ENCODE data around the gene C6orf52.

C6orf52 gene

GRCh38 chr6:10684618-10685017 is 9.8 kb downstream of the C6orf52 start:
- Histone ChIP-seq H3K4me2 (ENCODE audit: low read length, poor library complexity, severe bottlenecking) (no peak overlapping the region), H3K27me3 (ENCODE audit: control insufficient read depth in 1 of 2, insufficient read depth in 1 of 2, low read length in 2 of 2) (peaks cover 0 to 4% of the 10 kb centered on the region in 2 experiments), H3K18ac (ENCODE audit: low read depth in 1 of 2, low read length in 2 of 2) (no peak overlapping the region), H3K9ac (ENCODE audit: low read length) (no peak overlapping the region), H2BK120ac (ENCODE audit: low read depth, low read length) (no peak overlapping the region), H3K4me3 (ENCODE audit: insufficient read depth in 1 of 2, low read depth in 1 of 2, low read length in 2 of 2) (no peak overlapping the region), H2BK5ac (ENCODE audit: low read depth, low read length, poor library complexity, severe bottlenecking) (no peak overlapping the region), H2BK12ac (ENCODE audit: low read length in 2 of 2) (no peak overlapping the region), H2AFZ (ENCODE audit: low read depth, low read length) (no peak overlapping the region), H3K14ac (ENCODE audit: low read length in 2 of 2) (no peak overlapping the region), H3K23ac (ENCODE audit: low read length in 2 of 2) (no peak overlapping the region), H2AK5ac (ENCODE audit: low read length, severe bottlenecking) (no peak overlapping the region), H3K4me1 (ENCODE audit: control insufficient read depth, insufficient read depth, low read depth, low read length) (no peaks in the 10 kb centered on the region), H3K27ac (ENCODE audit: low read length, poor library complexity, severe bottlenecking) (no peak overlapping the region), H4K8ac (ENCODE audit: low read length) (no peak overlapping the region), H2BK15ac (ENCODE audit: low read depth, poor library complexity, severe bottlenecking) (no peak overlapping the region), H3K36me3 (ENCODE audit: control insufficient read depth in 1 of 2, insufficient read depth in 2 of 2, low read depth in 1 of 2, low read length in 2 of 2) (no peaks in the 10 kb centered on the region), H4K91ac (ENCODE audit: low read length) (no peak overlapping the region), H3K4ac (ENCODE audit: low read depth in 1 of 2, low read length in 2 of 2) (no peak overlapping the region), H3K9me3 (ENCODE audit: control insufficient read depth, low read length) (no peaks in the 10 kb centered on the region), H3K79me1 (replicated peaks; ENCODE audit: low read length, poor library complexity, severe bottlenecking) (no peaks in the 10 kb centered on the region)
- 88% methylated on average over 3 of the region's 5 CpGs for WGBS
- no peak for DNase-seq

DNA sequence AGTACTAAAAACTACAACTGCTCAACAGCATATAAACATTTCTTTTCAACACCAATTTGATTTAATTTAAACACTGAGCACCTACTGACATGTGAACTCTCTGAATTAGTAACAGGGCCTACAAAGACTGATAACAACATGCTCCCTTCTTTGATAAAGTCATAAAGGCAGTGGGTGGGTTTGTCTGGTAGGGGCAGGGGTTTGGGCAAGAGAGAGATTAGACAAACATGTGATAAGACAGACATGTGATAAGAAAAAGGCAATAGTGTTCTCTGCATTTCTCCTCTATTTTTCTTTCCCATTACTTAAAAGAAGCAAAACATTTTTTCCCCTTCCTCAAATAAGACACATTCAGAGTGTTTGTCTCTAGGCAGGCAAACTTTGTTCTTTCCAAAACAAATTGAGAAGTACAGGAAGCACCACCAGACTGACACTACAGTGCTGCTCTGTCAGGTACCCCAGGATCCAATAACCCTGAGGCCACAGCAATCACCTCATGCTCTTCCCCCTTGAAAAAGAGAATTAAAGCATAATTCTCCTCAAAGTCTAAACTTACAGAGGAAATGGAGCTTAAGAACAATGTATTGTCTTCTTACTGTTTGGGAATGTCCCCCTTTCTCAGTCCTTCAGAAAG is 11.9 kb downstream of the C6orf52 start:
- Histone ChIP-seq H2AFZ (ENCODE audit: low read depth, low read length) (no peak overlapping the region), H3K4me1 (ENCODE audit: control insufficient read depth, insufficient read depth, low read depth, low read length) (no peaks in the 10 kb centered on the region), H2BK120ac (ENCODE audit: low read depth, low read length) (no peak overlapping the region), H3K9me3 (ENCODE audit: control insufficient read depth, low read length) (no peaks in the 10 kb centered on the region), H4K8ac (ENCODE audit: low read length) (no peak overlapping the region), H3K4me3 (ENCODE audit: insufficient read depth in 1 of 2, low read depth in 1 of 2, low read length in 2 of 2) (no peak overlapping the region), H3K4me2 (ENCODE audit: low read length, poor library complexity, severe bottlenecking) (no peak overlapping the region), H2BK15ac (ENCODE audit: low read depth, poor library complexity, severe bottlenecking) (no peak overlapping the region), H3K79me1 (replicated peaks; ENCODE audit: low read length, poor library complexity, severe bottlenecking) (no peaks in the 10 kb centered on the region), H3K27me3 (ENCODE audit: control insufficient read depth in 1 of 2, insufficient read depth in 1 of 2, low read length in 2 of 2) (peaks cover 0 to 4% of the 10 kb centered on the region in 2 experiments), H3K36me3 (ENCODE audit: control insufficient read depth in 1 of 2, insufficient read depth in 2 of 2, low read depth in 1 of 2, low read length in 2 of 2) (no peaks in the 10 kb centered on the region), H3K14ac (ENCODE audit: low read length in 2 of 2) (no peak overlapping the region), H3K27ac (ENCODE audit: low read length, poor library complexity, severe bottlenecking) (no peak overlapping the region), H3K23ac (ENCODE audit: low read length in 2 of 2) (no peak overlapping the region), H2BK5ac (ENCODE audit: low read depth, low read length, poor library complexity, severe bottlenecking) (no peak overlapping the region), H3K18ac (ENCODE audit: low read depth in 1 of 2, low read length in 2 of 2) (no peak overlapping the region), H2BK12ac (ENCODE audit: low read length in 2 of 2) (no peak overlapping the region), H3K4ac (ENCODE audit: low read depth in 1 of 2, low read length in 2 of 2) (no peak overlapping the region), H3K9ac (ENCODE audit: low read length) (no peak overlapping the region), H4K91ac (ENCODE audit: low read length) (no peak overlapping the region), H2AK5ac (ENCODE audit: low read length, severe bottlenecking) (no peak overlapping the region)
- DNase-seq, result no peak

GRCh38 chr6:10681795-10682194 is 12.6 kb downstream of the C6orf52 start:
- no peak for DNase-seq

GRCh38 chr6:10678456-10678855 is 16.0 kb downstream of the C6orf52 start:
- no peak overlapping the region for H2BK5ac ChIP-seq (ENCODE audit: low read depth, low read length, poor library complexity, severe bottlenecking)
- H3K18ac ChIP-seq (ENCODE audit: low read depth in 1 of 2, low read length in 2 of 2), result no peak overlapping the region
- no peaks in the 10 kb centered on the region for H3K4me1 ChIP-seq (ENCODE audit: control insufficient read depth, insufficient read depth, low read depth, low read length)
- no peak overlapping the region for H4K8ac ChIP-seq (ENCODE audit: low read length)
- H3K79me1 ChIP-seq (replicated peaks; ENCODE audit: low read length, poor library complexity, severe bottlenecking), result no peaks in the 10 kb centered on the region
- DNase-seq, result no peak
- H3K9me3 ChIP-seq (ENCODE audit: control insufficient read depth, low read length), result no peaks in the 10 kb centered on the region
- no peaks in the 10 kb centered on the region for H3K36me3 ChIP-seq (ENCODE audit: control insufficient read depth in 1 of 2, insufficient read depth in 2 of 2, low read depth in 1 of 2, low read length in 2 of 2)
- H3K4me2 ChIP-seq (ENCODE audit: low read length, poor library complexity, severe bottlenecking), result no peak overlapping the region
- H4K91ac ChIP-seq (ENCODE audit: low read length), result no peak overlapping the region
- no peak overlapping the region for H2AFZ ChIP-seq (ENCODE audit: low read depth, low read length)
- H2AK5ac ChIP-seq (ENCODE audit: low read length, severe bottlenecking), result no peak overlapping the region
- H3K27me3 ChIP-seq (ENCODE audit: control insufficient read depth in 1 of 2, insufficient read depth in 1 of 2, low read length in 2 of 2), result no peaks in the 10 kb centered on the region
- 97% methylated on average over 4 of the region's 4 CpGs for WGBS
- H3K9ac ChIP-seq (ENCODE audit: low read length), result no peak overlapping the region
- no peak overlapping the region for H3K4me3 ChIP-seq (ENCODE audit: insufficient read depth in 1 of 2, low read depth in 1 of 2, low read length in 2 of 2)
- H2BK120ac ChIP-seq (ENCODE audit: low read depth, low read length), result no peak overlapping the region
- no peak overlapping the region for H3K27ac ChIP-seq (ENCODE audit: low read length, poor library complexity, severe bottlenecking)
- no peak overlapping the region for H2BK12ac ChIP-seq (ENCODE audit: low read length in 2 of 2)
- no peak overlapping the region for H3K23ac ChIP-seq (ENCODE audit: low read length in 2 of 2)
- H3K14ac ChIP-seq (ENCODE audit: low read length in 2 of 2), result no peak overlapping the region
- H3K4ac ChIP-seq (ENCODE audit: low read depth in 1 of 2, low read length in 2 of 2), result no peak overlapping the region
- no peak overlapping the region for H2BK15ac ChIP-seq (ENCODE audit: low read depth, poor library complexity, severe bottlenecking)

More at GRCh38 chr6:10681795-10682194, 12.6 kb downstream of the C6orf52 start:
- H2BK15ac ChIP-seq (ENCODE audit: low read depth, poor library complexity, severe bottlenecking), result no peak overlapping the region
- H3K18ac ChIP-seq (ENCODE audit: low read depth in 1 of 2, low read length in 2 of 2), result no peak overlapping the region
- no peak overlapping the region for H2BK12ac ChIP-seq (ENCODE audit: low read length in 2 of 2)
- H3K9me3 ChIP-seq (ENCODE audit: control insufficient read depth, low read length), result no peaks in the 10 kb centered on the region
- H3K4me2 ChIP-seq (ENCODE audit: low read length, poor library complexity, severe bottlenecking), result no peak overlapping the region
- no peak overlapping the region for H3K27ac ChIP-seq (ENCODE audit: low read length, poor library complexity, severe bottlenecking)
- no peak overlapping the region for H2AFZ ChIP-seq (ENCODE audit: low read depth, low read length)
- H3K36me3 ChIP-seq (ENCODE audit: control insufficient read depth in 1 of 2, insufficient read depth in 2 of 2, low read depth in 1 of 2, low read length in 2 of 2), result no peaks in the 10 kb centered on the region
- H4K8ac ChIP-seq (ENCODE audit: low read length), result no peak overlapping the region
- H3K4ac ChIP-seq (ENCODE audit: low read depth in 1 of 2, low read length in 2 of 2), result no peak overlapping the region
- H3K9ac ChIP-seq (ENCODE audit: low read length), result no peak overlapping the region
- H3K23ac ChIP-seq (ENCODE audit: low read length in 2 of 2), result no peak overlapping the region
- no peak overlapping the region for H4K91ac ChIP-seq (ENCODE audit: low read length)
- no peak overlapping the region for H2BK5ac ChIP-seq (ENCODE audit: low read depth, low read length, poor library complexity, severe bottlenecking)
- WGBS, result 65% methylated on average over 2 of the region's 3 CpGs
- no peaks in the 10 kb centered on the region for H3K4me1 ChIP-seq (ENCODE audit: control insufficient read depth, insufficient read depth, low read depth, low read length)
- H3K79me1 ChIP-seq (replicated peaks; ENCODE audit: low read length, poor library complexity, severe bottlenecking), result no peaks in the 10 kb centered on the region
- H2AK5ac ChIP-seq (ENCODE audit: low read length, severe bottlenecking), result no peak overlapping the region
- H3K14ac ChIP-seq (ENCODE audit: low read length in 2 of 2), result no peak overlapping the region
- no peak overlapping the region for H3K4me3 ChIP-seq (ENCODE audit: insufficient read depth in 1 of 2, low read depth in 1 of 2, low read length in 2 of 2)
- H3K27me3 ChIP-seq (ENCODE audit: control insufficient read depth in 1 of 2, insufficient read depth in 1 of 2, low read length in 2 of 2), result peaks cover 0 to 1% of the 10 kb centered on the region in 2 experiments
- no peak overlapping the region for H2BK120ac ChIP-seq (ENCODE audit: low read depth, low read length)
